HEK293T (cell line): Measurements from ENCODE around the gene NXPE3.

ENCODE experiments used
- BHLHE40 ChIP-seq: fragments of 450-650 bp; IDR thresholded peaks from 2 replicates; pipeline ENCODE4 v1.6.1; 2016; ENCODE audit warnings: mild to moderate bottlenecking, moderate library complexity, borderline replicate concordance
- FOXK2 ChIP-seq: fragments of 450-650 bp; IDR thresholded peaks from 2 replicates; pipeline ENCODE4 v1.6.1; 2016; ENCODE audit warnings: mild to moderate bottlenecking
- FOXM1 ChIP-seq: fragments of 450-650 bp; IDR thresholded peaks from 2 replicates; pipeline ENCODE4 v1.6.1; 2017; ENCODE audit warnings: mild to moderate bottlenecking, borderline replicate concordance
- HDGF ChIP-seq: fragments of 450-650 bp; IDR thresholded peaks from 2 replicates; pipeline ENCODE4 v1.6.1; 2017; ENCODE audit warnings: antibody characterized with exemption, borderline replicate concordance
- SP1 ChIP-seq: fragments of 450-650 bp; IDR thresholded peaks from 2 replicates; pipeline ENCODE4 v1.6.1; 2017
- SUZ12 ChIP-seq: fragments of 450-650 bp; IDR thresholded peaks from 2 replicates; pipeline ENCODE4 v1.6.1; 2016; ENCODE audit warnings: mild to moderate bottlenecking
- ZNF384 ChIP-seq: fragments of 450-650 bp; IDR thresholded peaks from 2 replicates; pipeline ENCODE4 v1.6.1; 2016
- TF ChIP-seq, protein P1 (sequence below): fragments of 450-650 bp; IDR thresholded peaks from 2 replicates; pipeline ENCODE4 v1.6.1; 2016

DNA sequence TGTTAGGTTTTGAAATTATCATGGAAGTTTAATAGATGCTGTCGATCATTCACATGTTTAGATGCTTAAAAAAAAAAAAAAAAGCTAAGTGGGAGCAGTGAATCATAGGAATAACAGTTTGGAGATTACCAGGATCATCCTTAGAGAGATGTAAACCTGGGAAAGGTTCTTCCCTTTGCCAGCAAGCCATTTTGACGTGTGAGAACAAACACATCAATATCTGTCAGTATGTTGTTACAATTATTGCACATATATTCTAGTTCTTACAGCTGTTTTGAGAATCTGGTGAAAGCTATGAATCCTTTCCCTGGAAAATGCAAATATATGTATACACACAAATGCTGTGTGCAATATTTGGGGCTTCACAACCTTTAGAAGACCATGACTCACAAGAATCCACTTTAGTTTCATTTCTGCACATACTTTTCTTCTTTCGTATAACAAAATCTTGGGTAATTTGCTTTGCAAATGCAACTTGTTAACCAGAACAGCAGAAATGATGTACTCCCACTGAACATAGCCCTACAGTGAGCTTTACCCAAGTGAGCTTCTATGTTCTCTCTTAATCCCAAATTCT, 82.3 kb downstream of the NXPE3 start:
- TF ChIP-seq, protein P1, sequence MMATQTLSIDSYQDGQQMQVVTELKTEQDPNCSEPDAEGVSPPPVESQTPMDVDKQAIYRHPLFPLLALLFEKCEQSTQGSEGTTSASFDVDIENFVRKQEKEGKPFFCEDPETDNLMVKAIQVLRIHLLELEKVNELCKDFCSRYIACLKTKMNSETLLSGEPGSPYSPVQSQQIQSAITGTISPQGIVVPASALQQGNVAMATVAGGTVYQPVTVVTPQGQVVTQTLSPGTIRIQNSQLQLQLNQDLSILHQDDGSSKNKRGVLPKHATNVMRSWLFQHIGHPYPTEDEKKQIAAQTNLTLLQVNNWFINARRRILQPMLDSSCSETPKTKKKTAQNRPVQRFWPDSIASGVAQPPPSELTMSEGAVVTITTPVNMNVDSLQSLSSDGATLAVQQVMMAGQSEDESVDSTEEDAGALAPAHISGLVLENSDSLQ: peak; percentile 22; the same call in 1 of the 2 replicates
- no peak for TF ChIP-seq SP1
- no peak for TF ChIP-seq FOXM1
- no peak for TF ChIP-seq FOXK2
- no peak for TF ChIP-seq BHLHE40
- TF ChIP-seq HDGF: no peak
- TF ChIP-seq SUZ12: no peak
- no peak for TF ChIP-seq ZNF384
